Astrocyte of the hippocampus (primary cell): Measurements from ENCODE around the gene PAQR3.
"Not testable (repeated sequence)": the region's sequence is repeated elsewhere in the genome, so short reads cannot be mapped to it uniquely, and the experiment has no call there.

ENCODE experiments used
- DNase-seq: peaks from one replicate; pipeline ENCODE4 v3.0.0; 2011; ENCODE audit warnings: low read depth, low spot score

The PAQR3 gene

DNA sequence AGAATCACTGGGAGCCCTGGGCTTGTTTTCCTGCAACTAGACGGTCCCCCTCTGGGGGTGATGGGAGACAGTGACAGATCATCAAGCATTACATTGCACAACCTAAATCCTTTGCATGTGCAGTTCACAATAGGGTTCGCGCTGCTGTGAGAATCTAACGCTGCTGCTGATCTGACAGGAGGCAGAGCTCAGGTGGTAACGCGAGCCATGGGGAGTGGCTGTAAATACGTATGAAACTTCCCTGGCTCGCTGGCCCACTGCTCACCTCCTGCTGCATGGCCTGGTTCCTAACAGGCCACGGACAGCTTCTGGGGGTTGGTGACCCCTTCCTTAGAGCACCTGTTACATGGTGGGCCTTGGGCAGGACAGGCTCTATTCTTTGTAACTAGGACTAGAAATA is 10.4 kb downstream of the PAQR3 start:
- DNase-seq: no peak

DNA sequence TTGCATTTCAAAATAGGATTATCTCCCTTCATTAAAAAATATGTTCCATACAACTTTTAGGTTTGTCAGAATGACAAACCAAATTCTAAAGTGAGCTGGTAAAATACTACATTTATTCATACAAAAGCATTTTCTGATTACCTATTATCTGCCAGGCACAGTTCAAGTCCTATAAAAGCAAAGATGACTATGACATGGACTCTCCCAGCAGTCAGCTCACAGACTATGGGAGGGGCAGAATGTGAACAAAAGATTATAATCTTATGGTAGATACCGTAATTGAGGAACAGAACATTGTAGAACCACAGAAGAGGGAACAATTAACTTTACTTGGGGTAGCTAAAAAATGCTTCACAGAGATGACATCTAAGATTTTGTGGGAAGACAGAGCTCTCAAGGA is 12.4 kb downstream of the PAQR3 start:
- DNase-seq: no peak

DNA sequence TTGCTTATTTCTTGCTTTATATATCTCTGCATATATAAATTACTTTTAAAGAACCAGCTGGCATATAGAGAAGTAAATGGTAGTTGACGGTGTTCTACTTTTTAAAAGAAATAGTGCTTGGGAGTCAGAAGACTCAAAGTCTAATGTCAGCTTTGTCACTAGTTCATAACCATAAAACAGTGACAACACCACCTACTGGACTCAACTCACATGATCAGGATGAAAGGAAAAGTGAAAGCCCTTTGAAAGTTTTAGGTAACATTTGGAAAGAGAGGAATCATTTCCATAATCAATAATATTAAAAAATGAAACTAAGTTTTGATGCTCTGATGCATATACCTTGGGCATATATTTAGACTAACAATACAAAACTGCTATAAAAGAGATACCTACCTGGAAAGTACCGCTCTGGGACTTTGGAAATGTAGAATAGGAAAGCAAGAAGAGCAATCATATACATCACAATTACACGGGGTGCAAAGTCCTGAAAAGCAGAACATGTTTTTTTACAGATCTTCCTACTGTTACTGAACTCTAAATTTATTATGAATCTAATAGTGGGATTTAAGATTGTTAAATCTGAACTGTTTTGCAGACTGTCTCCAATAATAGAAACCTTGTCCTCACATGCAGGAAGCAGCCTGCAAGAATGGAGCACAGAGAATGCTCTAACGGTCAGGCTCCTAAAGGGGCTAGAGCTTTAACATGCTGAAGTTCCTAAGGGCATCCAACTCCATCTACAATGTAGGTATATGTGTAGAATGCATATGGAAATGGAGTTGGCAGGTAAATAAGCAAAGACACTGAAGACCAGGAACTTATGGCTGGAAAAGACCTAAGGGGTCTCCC is 15.6 kb downstream of the PAQR3 start:
- no peak for DNase-seq

- DNase-seq: peak; percentile 67
Measured at GRCh38 chr4:78922207-78922606, 17.0 kb downstream of the PAQR3 start.

DNA sequence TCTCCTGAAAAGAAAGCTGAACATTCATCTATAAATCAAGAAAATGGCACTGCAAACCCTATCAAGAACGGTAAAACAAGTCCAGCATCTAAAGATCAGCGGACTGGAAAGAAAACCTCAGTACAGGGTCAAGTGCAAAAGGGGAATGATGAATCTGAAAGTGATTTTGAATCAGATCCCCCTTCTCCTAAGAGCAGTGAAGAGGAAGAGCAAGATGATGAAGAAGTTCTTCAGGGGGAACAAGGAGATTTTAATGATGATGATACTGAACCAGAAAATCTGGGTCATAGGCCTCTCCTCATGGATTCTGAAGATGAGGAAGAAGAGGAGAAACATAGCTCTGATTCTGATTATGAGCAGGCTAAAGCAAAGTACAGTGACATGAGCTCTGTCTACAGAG is 28.6 kb downstream of the PAQR3 start:
- DNase-seq: no peak

DNA sequence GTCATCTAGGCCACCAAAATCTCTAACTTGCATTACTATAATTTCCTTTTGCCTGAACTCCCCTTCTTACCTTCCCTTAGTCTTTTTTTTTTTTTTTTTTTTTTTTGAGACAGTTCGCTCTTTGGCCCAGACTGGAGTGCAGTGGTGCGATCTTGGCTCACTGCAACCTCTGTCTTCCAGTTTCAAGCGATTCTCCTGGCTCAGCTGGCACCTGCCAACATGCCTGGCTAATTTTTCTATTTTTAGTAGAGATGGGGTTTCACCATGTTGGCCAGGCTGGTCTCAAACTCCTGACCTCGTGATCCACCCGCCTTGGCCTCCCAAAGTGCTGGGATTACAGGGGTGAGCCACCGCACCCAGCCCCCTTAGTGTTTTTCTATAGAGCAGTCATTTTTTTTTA is 30.3 kb downstream of the PAQR3 start:
- DNase-seq: not testable (repeated sequence)

- no peak for DNase-seq
Measured at GRCh38 chr4:78907638-78908037, 31.6 kb downstream of the PAQR3 start.

- no peak for DNase-seq
Measured at GRCh38 chr4:78904143-78904542, 35.1 kb downstream of the PAQR3 start.

- DNase-seq: no peak
Measured at GRCh38 chr4:78902298-78902697, 36.9 kb downstream of the PAQR3 start.

DNA sequence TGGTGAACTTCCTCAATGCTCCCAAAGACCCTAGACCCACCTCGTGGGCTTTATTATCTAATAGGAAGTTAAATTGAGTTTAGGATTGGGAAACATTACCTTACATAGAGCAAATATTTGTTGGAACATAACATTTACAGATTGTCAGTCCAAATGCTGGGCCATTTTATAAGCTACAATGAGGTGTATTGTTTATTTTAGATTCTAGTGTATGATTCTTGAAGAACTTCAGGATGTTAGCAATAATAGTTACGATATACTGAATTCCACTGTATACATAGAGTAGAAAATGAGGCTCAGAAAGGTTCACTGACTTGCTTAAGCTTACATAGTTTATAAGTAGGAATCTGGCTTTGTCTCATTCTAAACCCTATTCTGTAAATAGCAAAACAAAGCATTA is 37.4 kb downstream of the PAQR3 start:
- DNase-seq: no peak

GRCh38 chr4:78899302-78899701 is 39.9 kb downstream of the PAQR3 start:
- DNase-seq: no peak

DNA sequence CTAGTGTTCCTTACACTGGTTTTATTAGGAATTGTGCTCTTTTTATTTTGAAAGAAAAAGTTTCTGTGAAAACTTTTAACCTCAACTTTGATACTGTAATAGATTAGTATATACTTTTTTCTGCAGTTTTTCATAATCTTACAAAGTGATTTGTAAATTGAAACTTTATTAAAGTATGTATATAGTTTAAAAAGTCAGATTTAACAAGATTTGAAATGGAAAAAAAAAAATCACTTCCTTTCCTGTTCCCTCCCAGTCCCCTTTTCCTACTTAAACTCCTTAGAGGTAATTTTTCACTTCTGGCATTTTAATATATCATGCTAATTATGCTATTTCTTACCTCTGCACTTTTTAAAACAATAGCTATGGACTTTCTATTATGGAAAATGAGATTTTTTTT is 49.3 kb downstream of the PAQR3 start:
- DNase-seq: no peak

- DNase-seq: peak; percentile 44
Measured at GRCh38 chr4:78885598-78885997, 53.6 kb downstream of the PAQR3 start.

- DNase-seq: no peak
Measured at GRCh38 chr4:78880874-78881492, 58.3 kb downstream of the PAQR3 start.

GRCh38 chr4:78878031-78878430 is 61.2 kb downstream of the PAQR3 start:
- no peak for DNase-seq

DNA sequence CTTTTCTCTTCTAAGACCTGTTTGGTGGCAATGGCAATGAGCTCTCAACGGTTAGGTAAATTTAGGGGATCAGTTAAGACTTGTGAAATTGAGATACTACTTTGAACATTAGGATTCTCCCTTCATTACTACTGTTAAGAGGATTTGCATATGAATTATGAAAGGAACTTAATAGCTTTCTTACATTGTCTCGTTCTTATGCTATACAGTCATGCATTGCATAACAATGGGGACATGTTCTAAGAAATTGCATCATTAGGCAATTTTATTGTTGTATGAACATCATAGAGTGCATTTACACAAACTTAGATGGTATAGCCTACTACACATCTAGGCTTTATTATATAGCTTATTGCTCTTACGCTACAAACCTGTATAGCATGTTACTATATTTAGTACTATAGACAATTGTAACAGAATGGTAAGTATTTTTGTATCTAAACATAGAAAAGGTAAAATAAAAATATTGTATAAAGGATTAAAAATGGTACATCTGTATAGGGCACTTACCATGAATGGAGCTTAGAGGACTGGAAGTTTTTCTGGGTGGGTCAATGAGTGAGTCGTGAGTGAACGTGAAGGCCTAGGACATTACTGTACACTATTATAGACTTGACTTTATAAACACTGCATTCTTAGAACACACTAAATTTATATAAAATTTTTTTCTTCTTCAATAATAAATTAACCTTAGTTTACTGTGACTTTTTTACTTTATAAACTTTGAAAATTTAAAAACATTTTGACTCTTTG is 62.5 kb downstream of the PAQR3 start:
- no peak for DNase-seq

DNA sequence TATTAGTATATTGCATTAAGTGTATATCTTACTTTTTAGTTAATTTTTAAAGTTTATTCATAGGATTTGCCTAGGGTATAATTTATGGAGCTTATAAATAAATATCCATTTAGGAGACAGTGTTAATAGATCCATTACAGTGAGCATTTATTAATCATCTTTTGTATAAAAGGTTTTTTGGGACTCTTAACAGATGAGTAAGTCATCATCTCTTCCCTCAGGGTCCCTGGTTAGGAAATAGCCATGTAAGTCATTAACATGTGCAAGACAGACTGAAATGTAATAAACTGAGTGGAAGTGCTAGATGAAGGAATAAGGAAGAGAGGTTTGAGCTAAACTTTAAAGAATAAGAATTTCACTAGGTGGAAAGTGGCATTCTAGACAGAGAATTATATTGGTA is 69.2 kb downstream of the PAQR3 start:
- DNase-seq: no peak

DNA sequence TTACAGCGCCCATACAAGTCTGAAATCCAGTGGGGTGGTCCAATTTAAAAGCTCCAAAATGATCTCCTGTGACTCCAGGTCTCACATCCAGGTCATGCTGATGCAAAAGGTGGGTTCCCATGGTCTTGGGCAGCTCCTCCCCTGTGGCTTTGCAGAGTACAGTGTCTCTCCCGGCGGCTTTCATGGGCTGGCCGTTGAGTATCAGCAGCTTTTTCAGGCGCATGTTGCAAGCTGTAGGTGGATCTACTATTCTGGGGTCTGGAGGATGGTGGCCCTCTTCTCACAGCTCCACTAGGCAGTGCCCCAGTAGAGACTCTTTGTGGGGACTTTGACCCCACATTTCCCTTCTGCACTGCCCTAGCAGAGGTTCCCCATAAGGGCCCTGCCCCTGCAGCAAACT is 70.5 kb downstream of the PAQR3 start:
- not testable (repeated sequence) for DNase-seq

- DNase-seq: no peak
Measured at GRCh38 chr4:78865451-78865850, 73.8 kb downstream of the PAQR3 start.

DNA sequence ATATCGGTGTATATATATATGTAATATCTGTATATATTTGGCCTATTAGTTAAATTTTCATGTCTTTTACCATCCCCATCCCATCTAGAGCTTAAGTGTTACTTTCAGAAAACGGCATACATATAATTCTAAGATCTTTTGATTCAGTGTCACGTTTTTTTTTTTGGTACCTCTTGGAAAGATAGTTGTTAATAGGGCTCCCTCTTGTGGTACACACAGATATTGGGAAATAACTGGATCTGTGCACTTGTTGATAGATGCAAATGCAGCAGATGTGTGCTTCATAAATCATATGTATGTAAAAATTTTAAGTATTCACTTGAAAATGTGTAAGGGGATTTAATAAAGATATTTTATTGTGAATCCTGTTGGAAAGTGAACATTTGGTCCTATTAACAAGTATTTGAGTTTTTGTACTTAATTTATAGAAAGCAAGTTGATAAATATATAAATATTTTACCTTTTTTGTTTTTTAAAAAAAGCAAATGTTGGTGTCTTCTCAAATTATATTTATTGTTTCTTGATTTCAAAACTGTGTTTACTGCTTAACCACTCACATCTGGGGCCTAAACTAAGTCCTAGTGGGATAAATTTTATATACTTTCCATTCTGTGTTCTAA is 74.7 kb downstream of the PAQR3 start:
- DNase-seq: peak; percentile 85

GRCh38 chr4:78863991-78864390 is 75.2 kb downstream of the PAQR3 start:
- DNase-seq: no peak

DNA sequence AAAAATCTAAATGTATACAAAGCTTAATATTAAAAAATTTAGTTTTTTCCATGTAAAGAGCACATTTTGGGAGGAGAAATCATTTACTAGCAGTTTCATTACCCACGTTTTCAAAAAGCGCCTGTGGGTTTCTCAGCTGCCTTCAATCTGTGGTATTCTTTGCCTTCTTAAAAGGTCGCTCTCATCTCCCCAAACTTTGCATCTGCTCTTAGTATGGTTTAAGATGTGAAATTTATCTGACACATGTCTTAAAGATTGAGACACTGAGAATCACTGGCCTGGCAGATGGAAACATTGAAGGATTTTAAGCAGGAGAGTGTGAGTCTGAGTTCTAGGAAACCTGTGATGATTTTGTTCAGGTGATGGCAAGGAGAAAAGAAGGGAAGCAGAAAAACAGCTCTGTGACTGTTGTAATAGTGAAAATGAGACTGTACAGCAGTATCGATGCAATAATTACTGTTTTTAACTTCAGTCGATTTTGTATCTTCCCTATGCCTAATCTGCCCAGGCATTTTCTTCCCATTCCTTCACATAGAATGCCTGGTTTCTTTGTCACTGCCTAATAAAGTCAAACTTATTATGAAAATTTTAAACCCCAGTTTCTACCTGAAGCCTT is 75.9 kb downstream of the PAQR3 start:
- DNase-seq: no peak
